Uterus (tissue), 4 donors: ENCODE results near the gene SARS1. TPM values are rescaled to one million over a fixed set of nuclear protein-coding genes. Genes with fewer than 3 reads are reported as not detected.
A peak's percentile ranks its signal among the peaks of the same experiment; 100 is the strongest.

ENCODE experiments used
- DNase-seq, 2 donors: peaks; one replicate each; pipeline ENCODE4 v3.0.0-alpha.2; 2019 to 2020
- H3K27ac ChIP-seq, 2 donors: fragments of 200-600 bp; sonication (generic); 1 replicate in 1 of 2; 2 replicates in 1 of 2; pipeline ENCODE4 v1.5.1; 2016 to 2018
- H3K27me3 ChIP-seq, 2 donors: fragments of 200-600 bp; sonication (generic); one replicate each; pipeline ENCODE4 v1.5.1; 2018 to 2019; ENCODE audit warnings: control low read depth in 1 of 2
- H3K36me3 ChIP-seq, 2 donors: fragments of 200-600 bp; sonication (generic); one replicate each; pipeline ENCODE4 v1.5.1; 2019; ENCODE audit warnings: control low read depth in 1 of 2
- H3K4me1 ChIP-seq, 2 donors: fragments of 200-600 bp; sonication (generic); one replicate each; pipeline ENCODE4 v1.5.1; 2018 to 2019; ENCODE audit warnings: control low read depth in 1 of 2
- H3K4me3 ChIP-seq, 2 donors: fragments of 200-600 bp; sonication (generic); 1 replicate in 1 of 2; 2 replicates in 1 of 2; pipeline ENCODE4 v1.5.1; 2018 to 2019; ENCODE audit warnings: mild to moderate bottlenecking in 1 of 2
- H3K9me3 ChIP-seq, 2 donors: fragments of 200-600 bp; sonication (generic); one replicate each; pipeline ENCODE4 v1.5.1; 2019; ENCODE audit warnings: control low read depth in 1 of 2
- POLR2A ChIP-seq, 2 donors: fragments of 450-650 bp; IDR thresholded peaks; one replicate each; pipeline ENCODE4 v1.6.1; 2016; ENCODE audit warnings: antibody characterized with exemption in 2 of 2, mild to moderate bottlenecking in 1 of 2, moderate library complexity in 1 of 2
- intact Hi-C: fragments of 100-400 bp; cut with DNase I; formaldehyde crosslinking; loops from one replicate; pipeline ENCODE4 v1.15.1; 2023; ENCODE audit warnings: low total_unique reads
- total RNA-seq, 4 donors: library from RNA; depleted of rRNA in 3 of 4; stranded (reverse); fragments of >200 nt in 3 of 4; gene quantifications; one replicate each; pipeline versions ENCODE4 v1.1.0 to v1.2.4, GENCODE V29; 2014 to 2023
- TF ChIP-seq, protein P1 (sequence below), 4 experiments: fragments of 200-600 bp in 2 of 4; fragments of 450-650 bp in 2 of 4; sonication (generic) in 2 of 4; IDR thresholded peaks; one replicate each; pipeline ENCODE4 v1.5.1; 2016 to 2019; ENCODE audit warnings: antibody characterized with exemption in 4 of 4, mild to moderate bottlenecking in 2 of 4, moderate library complexity in 1 of 4
- donor health status: DM: yes; HTN: yes; CAD: no.

SARS1 gene
- total RNA-seq, 4 donors from 2014 or later = 98.1 to 138 (median 112) TPM

DNA sequence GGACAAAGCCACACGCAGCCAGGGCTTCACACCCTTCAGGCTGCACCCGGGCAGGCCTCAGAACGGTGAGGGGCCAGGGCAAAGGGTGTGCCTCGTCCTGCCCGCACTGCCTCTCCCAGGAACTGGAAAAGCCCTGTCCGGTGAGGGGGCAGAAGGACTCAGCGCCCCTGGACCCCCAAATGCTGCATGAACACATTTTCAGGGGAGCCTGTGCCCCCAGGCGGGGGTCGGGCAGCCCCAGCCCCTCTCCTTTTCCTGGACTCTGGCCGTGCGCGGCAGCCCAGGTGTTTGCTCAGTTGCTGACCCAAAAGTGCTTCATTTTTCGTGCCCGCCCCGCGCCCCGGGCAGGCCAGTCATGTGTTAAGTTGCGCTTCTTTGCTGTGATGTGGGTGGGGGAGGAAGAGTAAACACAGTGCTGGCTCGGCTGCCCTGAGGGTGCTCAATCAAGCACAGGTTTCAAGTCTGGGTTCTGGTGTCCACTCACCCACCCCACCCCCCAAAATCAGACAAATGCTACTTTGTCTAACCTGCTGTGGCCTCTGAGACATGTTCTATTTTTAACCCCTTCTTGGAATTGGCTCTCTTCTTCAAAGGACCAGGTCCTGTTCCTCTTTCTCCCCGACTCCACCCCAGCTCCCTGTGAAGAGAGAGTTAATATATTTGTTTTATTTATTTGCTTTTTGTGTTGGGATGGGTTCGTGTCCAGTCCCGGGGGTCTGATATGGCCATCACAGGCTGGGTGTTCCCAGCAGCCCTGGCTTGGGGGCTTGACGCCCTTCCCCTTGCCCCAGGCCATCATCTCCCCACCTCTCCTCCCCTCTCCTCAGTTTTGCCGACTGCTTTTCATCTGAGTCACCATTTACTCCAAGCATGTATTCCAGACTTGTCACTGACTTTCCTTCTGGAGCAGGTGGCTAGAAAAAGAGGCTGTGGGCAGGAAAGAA lies 61.1 kb downstream of the SARS1 start:
- Histone ChIP-seq H3K4me1 (no peaks in the 10 kb centered on the region), H3K36me3 (no peaks in the 10 kb centered on the region), H3K27ac (peak overlapping the region in 1 of 2 donors; percentile 74), H3K4me3 (no peak overlapping the region), H3K9me3 (no peaks in the 10 kb centered on the region), H3K27me3 (no peaks in the 10 kb centered on the region)
- intact Hi-C loops = no loop called here
- TF ChIP-seq, protein P1, sequence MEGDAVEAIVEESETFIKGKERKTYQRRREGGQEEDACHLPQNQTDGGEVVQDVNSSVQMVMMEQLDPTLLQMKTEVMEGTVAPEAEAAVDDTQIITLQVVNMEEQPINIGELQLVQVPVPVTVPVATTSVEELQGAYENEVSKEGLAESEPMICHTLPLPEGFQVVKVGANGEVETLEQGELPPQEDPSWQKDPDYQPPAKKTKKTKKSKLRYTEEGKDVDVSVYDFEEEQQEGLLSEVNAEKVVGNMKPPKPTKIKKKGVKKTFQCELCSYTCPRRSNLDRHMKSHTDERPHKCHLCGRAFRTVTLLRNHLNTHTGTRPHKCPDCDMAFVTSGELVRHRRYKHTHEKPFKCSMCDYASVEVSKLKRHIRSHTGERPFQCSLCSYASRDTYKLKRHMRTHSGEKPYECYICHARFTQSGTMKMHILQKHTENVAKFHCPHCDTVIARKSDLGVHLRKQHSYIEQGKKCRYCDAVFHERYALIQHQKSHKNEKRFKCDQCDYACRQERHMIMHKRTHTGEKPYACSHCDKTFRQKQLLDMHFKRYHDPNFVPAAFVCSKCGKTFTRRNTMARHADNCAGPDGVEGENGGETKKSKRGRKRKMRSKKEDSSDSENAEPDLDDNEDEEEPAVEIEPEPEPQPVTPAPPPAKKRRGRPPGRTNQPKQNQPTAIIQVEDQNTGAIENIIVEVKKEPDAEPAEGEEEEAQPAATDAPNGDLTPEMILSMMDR (IDR thresholded peaks at IDR 0.05) = no peak
- no peak for TF ChIP-seq POLR2A (IDR thresholded peaks at IDR 0.05)
- peak; percentile 13 to 76 for DNase-seq

DNA sequence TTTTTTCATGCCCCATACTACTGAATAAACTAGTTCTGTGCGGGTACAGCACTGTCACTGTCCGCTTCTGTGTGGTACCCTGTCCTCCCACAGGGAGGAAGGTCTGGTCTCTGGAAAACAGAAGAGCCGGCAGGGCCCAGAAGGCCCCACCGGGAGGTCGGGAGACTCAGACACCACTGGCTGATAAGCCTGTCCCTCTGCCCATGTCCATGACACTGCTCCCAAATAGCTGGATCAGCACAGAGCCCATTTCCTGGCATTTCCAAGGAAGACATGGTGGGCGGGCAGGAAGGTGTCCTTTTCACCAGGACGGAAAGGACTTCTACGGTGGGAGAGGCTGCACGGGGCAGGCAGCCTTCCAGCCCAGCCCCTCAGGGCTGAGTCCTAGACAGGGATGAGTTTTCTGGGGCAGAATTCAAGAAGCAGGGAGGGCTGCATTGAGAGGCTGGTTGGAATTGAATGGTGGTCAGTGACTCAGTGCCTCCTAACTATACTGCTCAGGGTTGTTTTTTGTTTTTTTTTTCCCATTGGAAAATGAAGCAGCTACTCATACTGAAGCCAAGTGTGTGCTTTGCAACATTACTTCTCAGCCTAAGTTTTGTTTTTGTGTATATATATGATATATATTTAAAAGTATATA lies 62.1 kb downstream of the SARS1 start:
- TF ChIP-seq, protein P1 (IDR thresholded peaks at IDR 0.05) = no peak
- no peak for TF ChIP-seq POLR2A (IDR thresholded peaks at IDR 0.05)
- no peaks in the 10 kb centered on the region for H3K27me3 ChIP-seq
- H3K36me3 ChIP-seq = no peaks in the 10 kb centered on the region
- H3K4me3 ChIP-seq = no peak overlapping the region
- intact Hi-C loops = no loop called here
- DNase-seq = no peak
- H3K27ac ChIP-seq = peak overlapping the region in 1 of 2 donors; percentile 74
- H3K4me1 ChIP-seq = no peaks in the 10 kb centered on the region
- H3K9me3 ChIP-seq = no peaks in the 10 kb centered on the region

DNA sequence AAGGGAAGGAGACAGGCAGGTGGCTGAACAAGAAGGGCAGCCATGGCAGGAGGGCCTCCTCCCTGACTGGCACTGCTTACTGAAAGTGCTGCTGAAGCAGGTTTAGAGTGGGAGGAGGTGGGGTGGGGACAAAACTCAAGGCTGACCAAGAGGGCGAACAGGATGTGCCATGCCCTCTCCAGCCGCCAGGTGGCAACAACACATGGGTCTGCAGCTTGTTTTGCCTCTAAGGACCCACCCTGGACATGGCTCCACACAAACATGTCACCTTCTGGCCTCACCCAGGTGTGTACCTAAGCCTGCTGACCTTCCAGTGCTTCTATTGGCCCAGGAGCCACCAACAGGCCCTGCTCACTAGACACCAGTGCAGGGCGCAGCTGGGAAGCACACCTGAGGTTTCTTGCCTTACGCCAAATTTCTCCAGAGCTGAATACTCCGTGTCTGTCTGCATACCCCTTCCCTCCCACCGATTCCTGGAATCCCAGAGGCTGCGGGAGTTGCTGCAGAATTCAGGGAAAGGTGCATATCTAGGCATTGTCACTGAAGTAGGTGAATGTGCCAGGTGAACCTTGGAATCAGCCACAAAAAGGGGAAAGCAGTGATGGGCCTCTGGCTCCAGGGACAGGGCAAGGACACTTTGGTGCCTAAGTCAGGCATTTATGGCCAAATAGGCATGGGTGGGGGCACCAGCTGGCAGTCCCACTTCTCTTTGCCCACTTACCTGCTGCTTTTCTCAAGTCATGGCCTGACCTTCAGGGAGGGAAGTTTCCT lies 63.9 kb downstream of the SARS1 start:
- DNase-seq = peak; percentile 73 to 77
- peak overlapping the region in 1 of 2 donors; percentile 1 for H3K27ac ChIP-seq
- intact Hi-C loops = no loop called here
- H3K36me3 ChIP-seq = no peaks in the 10 kb centered on the region
- no peaks in the 10 kb centered on the region for H3K27me3 ChIP-seq
- H3K4me1 ChIP-seq = peaks cover 0 to 4% of the 10 kb centered on the region in 2 donors
- no peak overlapping the region for H3K4me3 ChIP-seq
- TF ChIP-seq, protein P1 (IDR thresholded peaks at IDR 0.05) = peak; percentile 78 to 84 (median 82)
- TF ChIP-seq POLR2A (IDR thresholded peaks at IDR 0.05) = no peak
- H3K9me3 ChIP-seq = no peaks in the 10 kb centered on the region

DNA sequence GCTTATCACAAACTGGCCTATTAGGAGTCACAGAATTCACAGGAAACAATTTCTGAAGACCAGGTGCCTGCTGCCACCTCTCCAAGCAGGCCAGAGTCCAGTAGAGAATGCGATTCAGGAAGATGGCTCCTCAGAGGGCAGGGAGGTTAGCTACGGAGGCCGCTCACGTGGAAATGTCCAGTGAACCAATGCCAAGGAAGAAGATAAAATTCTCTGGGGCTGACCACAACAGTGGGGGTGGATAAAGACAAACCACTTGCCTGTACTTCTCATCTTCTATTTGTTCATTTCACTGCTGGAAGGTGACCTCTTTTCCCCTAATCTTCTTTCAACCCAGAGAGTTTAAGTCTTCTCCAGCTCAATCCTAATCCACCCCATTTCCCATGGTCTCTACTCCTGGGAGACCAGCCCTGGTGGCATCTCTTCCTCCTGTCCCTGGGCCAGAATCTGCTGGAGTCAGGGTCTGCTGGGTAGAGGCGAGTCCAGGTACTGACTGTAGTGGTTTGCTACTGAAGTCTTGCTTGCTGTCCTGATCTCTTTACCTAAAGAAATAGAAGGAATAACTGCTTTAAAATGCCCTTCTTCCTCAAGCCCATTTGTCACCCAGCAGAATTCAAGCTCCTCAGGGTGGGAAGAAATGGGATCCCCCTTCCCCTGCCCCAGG lies 66.0 kb downstream of the SARS1 start:
- no peak overlapping the region for H3K27ac ChIP-seq

More for the DNA sequence above, 66.0 kb downstream of the SARS1 start:
- Histone ChIP-seq H3K4me1 (peaks cover 4 to 7% of the 10 kb centered on the region in 2 donors), H3K27me3 (no peaks in the 10 kb centered on the region), H3K36me3 (no peaks in the 10 kb centered on the region), H3K4me3 (no peak overlapping the region), H3K9me3 (no peaks in the 10 kb centered on the region)
- intact Hi-C loops = no loop called here
- TF ChIP-seq POLR2A (IDR thresholded peaks at IDR 0.05) = no peak
- TF ChIP-seq, protein P1 (IDR thresholded peaks at IDR 0.05) = no peak
- no peak for DNase-seq
